ENCODE results near the gene PIGQ.

PIGQ gene

DNA sequence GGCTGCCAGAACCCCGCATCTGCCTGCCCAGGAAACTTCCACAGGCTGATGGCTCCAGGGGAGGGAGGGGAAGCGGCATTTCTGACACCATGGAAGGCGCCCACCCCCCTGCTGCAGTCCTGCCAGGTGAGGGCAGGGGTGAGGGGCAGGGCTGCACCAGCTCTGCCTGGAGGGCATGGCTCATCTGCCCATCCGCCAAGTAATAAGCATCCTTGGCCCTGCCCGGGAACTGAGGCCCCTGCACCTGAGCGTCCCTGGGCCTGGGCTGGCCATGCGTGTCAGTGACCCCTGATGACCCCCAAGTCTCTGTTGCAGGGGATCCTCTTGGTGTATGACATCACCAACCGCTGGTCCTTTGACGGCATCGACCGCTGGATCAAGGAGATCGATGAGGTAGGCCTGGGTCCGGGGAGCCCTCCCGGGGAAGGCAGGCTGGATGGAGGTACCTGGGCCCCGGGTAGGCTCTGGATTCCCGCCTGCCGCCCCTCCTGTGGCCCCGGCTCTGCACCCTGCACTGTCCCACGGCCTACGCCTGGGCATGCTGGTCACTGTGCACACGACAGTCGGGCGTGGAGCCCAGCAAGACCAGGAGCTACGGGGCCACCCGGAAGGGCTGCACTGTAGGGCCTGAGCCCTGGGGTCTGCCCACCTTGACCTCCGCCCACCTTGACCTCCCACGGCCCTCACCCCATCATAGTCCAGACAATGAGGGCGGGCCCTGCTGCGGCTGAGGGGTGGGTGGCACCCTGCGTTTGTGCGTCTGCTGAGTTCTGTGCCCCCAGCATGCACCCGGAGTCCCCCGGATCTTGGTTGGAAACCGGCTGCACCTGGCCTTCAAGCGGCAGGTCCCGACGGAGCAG is 55.6 kb downstream of the PIGQ start:
- DNase-seq (ENCODE audit: insufficient read length, low spot score) (no peak), FAIRE-seq (no peak)

DNA sequence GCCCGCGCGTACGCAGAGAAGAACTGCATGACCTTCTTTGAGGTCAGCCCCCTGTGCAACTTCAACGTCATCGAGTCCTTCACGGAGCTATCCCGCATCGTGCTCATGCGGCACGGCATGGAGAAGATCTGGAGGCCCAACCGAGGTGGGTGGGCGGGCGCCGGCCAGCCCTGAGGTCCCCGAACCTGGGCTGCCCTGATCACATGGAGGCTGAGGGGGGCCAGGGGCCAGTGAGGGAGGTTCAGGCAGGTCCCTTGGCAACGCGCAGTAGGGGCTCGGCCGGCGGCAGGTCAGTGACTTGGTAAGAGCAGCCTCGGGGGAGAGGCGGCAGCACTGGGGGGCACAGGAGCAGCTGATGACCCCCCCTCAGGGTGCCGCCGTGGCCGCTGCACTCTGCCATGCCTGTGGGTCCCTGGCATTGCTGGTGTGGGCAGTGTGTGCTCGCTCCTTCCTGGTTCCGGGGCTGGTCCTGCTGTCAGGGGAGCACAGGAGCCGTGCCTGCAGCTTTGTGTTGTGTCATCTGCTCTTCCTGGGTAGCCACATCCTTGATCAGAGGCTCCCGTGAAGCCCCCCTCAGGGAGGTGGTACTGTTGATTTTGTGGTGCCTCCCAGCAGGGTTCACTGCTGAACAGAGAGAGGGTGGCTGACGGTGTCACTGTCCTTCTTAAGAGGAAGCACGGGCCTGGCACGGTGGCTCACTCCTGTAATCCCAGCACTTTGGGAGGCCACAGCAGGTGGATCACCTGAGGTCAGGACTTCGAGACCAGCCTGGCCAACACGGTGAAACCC is 56.4 kb downstream of the PIGQ start:
- no peak for DNase-seq (ENCODE audit: insufficient read length, low spot score)
- no peak for FAIRE-seq

DNA sequence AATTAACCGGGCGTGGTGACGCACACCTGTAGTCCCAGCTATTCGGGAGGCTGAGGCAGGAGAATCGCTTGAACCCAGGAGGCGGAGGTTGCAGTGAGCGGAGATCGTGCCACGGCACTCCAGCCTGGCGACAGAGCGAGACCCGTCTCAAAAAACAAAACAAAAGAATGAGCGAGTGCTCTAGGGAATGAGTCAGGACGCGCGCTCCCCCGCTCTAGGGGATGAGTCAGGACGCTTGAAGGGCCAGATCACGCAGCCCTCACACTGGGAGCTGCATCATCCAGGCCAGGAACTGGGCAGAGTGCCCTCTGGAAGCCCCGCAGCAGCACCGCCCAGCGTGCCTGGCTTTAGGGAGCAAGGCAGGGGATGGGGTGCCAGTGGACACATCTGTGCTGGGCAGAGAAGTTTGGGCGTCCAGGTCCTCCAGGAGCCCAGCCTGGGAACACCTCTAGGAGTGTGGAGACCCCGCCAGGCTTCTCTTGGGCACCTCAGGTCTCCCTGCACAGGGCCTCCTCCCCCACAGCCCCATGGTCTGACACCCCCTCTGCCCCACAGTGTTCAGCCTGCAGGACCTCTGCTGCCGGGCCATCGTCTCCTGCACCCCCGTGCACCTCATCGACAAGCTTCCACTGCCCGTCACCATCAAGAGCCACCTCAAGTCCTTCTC is 57.2 kb downstream of the PIGQ start:
- no peak for FAIRE-seq

DNA sequence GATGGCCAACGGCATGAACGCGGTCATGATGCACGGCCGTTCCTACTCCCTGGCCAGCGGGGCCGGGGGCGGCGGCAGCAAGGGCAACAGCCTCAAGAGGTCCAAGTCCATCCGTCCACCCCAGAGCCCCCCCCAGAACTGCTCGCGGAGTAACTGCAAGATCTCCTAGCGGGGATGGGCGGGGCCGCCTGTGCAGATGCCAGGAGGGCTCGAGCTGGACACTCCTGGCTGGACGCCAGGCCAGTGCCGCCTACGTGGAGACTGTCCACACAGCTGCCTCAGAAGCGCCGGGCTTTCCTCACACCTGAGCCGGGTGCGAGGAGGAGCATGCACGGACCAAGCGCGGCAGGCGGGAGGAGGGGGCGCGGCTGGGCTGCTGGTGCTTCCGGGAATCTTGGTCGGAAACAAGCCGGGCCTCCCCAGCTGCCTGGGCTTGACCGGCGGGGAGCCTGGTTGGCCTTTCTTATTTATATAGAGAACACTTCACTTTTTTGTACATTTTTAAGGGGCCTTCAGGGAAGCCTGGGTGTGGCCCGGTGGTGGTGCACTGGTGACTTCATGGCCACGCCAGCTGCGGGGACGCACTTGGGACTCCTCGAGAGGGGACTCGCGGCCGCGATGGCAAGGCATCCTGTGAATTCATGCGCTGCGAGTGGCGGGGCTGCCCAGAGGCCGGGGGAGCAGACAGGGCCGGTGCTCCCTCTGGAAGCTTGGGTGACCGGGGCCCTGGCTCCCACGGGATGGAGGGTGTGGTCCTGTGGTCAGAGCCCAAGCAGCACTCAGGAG is 57.9 kb downstream of the PIGQ start:
- FAIRE-seq (no peak), DNase-seq (ENCODE audit: insufficient read length, low spot score) (no peak)

More for the DNA sequence above, 57.2 kb downstream of the PIGQ start:
- DNase-seq (ENCODE audit: insufficient read length, low spot score), result no peak

DNA sequence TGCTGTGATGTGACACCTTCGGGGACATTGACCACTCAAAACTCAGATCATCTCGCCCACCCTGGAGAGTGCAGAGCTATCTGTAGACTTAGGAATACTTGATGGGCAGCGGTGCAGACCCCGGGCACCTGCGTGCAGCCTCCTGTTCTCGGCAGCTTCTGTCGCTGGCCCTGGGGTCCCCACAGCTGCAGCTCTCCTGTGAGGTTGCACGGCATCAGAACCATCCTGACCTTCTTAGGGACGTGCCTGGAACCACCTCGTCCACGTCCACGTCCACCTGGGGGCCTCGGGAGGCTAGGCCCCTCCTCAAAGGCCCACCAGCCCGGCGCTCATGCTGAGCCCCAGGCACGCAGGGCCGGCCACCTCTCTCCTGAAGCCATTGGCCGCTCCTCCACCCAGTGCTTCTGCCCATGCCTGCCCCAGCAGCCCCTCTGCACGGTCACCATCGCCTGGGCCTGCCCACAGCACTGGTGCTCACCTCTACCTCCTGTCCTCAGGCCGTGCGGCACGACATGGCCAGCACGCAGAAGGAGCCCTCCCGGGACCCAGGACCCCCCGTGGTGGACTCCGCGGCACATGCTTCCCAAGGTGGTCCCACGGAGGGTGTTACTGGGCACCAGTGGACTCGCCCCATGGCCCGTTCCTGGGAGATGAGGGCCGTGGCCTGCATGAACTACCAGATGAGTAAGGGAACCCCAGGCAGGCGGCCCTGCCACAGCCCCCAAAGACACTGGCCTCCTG is 58.7 kb downstream of the PIGQ start:
- no peak for FAIRE-seq
- DNase-seq (ENCODE audit: insufficient read length, low spot score), result no peak

DNA sequence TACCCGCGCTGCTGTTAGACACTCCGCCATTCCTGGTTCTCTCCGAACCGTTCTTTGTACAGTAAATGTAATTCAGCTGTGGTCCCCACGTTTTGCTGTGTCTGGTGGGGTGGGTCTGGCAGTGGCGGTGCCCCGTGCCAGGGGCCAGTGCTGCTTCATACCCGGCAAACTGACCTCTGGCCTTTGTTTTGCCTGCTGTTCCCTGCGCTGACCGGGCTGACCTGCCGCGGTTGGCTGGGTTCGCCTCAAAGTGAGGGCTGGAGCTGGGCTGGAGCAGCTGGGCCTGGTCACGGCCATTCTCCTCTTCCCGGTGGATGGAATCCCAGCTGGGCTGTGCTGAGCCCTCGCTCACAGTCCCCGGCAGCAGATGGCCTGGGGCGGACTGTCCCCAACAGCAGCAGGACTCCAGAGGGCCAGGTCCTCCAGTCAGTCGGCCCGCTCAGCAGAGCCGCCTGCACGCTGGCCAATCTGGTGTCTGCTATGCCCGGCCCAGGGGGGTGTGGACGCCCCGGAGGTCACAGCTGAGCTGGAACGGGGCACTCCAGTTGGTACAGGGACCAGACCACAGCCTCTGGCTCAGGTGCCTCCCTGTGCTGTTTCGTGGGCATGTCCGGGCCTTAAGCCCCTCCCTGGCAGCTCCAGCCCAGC is 59.5 kb downstream of the PIGQ start:
- FAIRE-seq (no peak), DNase-seq (ENCODE audit: insufficient read length, low spot score) (no peak)

DNA sequence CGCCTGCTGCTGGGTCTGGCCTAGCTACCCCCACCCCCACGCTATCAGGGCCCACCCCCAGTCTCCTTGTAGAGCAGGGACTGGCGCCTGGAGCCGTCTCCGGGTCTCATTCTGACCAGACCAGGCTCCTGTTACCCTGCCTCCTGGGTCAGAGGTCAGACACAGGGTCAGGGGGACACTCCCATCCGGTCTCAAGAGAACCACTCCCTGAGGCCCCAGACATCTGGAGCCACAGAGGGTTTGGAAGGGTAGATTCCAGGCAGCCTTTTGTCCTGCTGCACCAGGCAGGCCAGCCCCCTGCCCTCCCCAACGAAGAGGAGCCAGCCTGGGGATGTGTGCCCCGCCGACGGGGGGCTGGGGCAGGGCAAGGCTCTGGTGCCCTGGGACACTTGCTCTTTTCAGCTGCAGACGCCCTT is 60.1 kb downstream of the PIGQ start:
- no peak for FAIRE-seq
- no peak for DNase-seq (ENCODE audit: insufficient read length, low spot score)

DNA sequence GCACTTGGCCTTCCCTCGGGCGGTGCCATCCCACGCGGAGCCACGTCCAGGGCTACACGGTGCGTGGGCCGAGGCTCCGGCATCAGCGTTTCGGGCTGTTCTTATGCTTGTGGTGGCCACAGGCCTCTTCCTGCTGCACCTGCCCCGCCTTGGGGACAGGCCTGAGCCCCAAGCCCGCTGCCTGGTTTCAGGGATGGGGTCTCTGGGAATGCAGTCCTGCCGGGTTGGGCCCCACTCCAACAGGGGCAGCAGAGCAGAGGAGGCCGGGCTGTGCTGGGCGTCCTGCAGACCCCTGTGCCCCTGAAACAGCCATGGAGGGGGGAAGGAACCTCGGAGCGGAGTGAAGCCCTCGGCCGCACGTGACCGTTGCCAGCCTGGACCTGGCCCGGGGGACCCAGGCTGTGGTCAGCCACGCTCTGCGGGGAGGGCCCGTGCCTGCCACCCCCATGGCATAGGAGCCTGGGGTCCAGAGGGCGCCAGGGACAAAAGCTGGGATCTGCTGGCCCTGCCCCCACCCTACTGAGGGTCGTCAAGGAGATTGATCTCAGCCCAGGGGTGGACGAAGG is 60.6 kb downstream of the PIGQ start:
- FAIRE-seq, result no peak
- DNase-seq (ENCODE audit: insufficient read length, low spot score), result no peak

DNA sequence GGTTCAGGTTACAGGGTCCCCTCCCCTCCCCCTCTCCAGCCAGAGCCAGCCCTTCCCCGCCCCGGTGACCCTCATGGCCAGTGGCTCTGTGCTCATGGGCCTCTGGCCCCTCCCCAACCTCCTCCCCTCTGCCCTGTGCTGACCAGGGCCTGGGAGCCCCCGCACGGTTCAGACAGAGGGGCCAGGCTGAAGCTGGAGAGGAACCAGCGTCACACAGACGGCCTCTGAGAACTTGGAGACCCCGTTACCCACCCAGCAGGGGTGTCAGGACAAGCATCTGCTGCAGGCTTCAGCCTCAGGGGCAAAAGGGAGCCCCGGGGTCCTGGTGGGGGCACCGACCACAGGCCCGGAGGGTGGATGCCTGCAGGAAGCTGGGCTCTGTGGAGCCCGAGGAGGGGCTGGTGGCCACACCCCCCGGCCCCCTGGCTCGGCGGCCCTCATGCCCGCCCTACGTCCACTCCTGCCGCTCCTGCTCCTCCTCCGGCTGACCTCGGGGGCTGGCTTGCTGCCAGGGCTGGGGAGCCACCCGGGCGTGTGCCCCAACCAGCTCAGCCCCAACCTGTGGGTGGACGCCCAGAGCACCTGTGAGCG is 61.1 kb downstream of the PIGQ start, which contains the start of gene WFIKKN1:
TSS of gene WFIKKN1 (plus strand) at position 171 of the 591 bp plus-strand sequence. CDS start at position 440, 269 bp downstream.
- DNase-seq (ENCODE audit: insufficient read length, low spot score), result no peak
- no peak for FAIRE-seq

DNA sequence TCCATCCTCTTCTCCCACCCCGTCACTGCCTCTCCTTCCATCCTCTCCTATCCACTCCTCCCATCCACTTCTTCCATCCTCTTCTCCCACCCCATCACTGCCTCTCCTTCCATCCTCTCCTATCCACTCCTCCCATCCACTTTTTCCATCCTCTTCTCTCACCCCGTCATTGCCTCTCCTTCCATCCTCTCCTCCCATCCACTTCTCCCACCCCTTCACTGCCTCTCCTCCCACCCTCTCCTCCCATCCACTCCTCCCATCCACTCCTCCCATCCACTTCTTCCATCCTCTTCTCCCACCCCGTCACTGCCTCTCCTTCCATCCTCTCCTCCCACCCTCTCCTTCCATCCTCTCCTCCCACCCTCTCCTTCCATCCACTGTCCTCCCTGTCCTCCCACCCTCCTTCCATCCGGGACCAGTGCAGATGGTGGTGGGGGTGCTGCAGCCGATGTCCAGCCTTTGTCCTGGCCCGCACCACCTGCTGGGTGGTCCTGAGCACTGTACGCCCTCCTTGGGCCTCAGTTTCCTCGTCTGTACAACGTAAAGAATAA is 62.1 kb downstream of the PIGQ start:
- no peak for FAIRE-seq
- DNase-seq (ENCODE audit: insufficient read length, low spot score), result no peak

DNA sequence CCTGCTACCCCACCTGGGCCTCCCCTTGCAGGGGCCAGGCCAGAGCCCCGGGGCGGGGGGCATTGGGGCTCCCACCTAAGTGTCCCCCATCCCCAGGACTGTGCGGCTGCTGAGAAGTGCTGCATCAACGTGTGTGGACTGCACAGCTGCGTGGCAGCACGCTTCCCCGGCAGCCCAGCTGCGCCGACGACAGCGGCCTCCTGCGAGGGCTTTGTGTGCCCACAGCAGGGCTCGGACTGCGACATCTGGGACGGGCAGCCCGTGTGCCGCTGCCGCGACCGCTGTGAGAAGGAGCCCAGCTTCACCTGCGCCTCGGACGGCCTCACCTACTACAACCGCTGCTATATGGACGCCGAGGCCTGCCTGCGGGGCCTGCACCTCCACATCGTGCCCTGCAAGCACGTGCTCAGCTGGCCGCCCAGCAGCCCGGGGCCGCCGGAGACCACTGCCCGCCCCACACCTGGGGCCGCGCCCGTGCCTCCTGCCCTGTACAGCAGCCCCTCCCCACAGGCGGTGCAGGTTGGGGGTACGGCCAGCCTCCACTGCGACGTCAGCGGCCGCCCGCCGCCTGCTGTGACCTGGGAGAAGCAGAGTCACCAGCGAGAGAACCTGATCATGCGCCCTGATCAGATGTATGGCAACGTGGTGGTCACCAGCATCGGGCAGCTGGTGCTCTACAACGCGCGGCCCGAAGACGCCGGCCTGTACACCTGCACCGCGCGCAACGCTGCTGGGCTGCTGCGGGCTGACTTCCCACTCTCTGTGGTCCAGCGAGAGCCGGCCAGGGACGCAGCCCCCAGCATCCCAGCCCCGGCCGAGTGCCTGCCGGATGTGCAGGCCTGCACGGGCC is 62.9 kb downstream of the PIGQ start:
- no peak for FAIRE-seq
- DNase-seq (ENCODE audit: insufficient read length, low spot score), result no peak

DNA sequence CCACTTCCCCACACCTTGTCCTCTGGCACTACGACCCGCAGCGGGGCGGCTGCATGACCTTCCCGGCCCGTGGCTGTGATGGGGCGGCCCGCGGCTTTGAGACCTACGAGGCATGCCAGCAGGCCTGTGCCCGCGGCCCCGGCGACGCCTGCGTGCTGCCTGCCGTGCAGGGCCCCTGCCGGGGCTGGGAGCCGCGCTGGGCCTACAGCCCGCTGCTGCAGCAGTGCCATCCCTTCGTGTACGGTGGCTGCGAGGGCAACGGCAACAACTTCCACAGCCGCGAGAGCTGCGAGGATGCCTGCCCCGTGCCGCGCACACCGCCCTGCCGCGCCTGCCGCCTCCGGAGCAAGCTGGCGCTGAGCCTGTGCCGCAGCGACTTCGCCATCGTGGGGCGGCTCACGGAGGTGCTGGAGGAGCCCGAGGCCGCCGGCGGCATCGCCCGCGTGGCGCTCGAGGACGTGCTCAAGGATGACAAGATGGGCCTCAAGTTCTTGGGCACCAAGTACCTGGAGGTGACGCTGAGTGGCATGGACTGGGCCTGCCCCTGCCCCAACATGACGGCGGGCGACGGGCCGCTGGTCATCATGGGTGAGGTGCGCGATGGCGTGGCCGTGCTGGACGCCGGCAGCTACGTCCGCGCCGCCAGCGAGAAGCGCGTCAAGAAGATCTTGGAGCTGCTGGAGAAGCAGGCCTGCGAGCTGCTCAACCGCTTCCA is 63.7 kb downstream of the PIGQ start:
- FAIRE-seq, result no peak
- no peak for DNase-seq (ENCODE audit: insufficient read length, low spot score)

All from GM19239 (cell line).